Fibroblast of pulmonary artery (primary cell): Measurements from ENCODE around the gene PARK7.

Source experiments
- DNase-seq: peaks from one replicate; pipeline ENCODE4 v3.0.0-alpha.2; 2010; ENCODE audit warnings: low read depth
- H3K4me3 ChIP-seq: replicated peaks from 2 replicates; pipeline ENCODE4 v1.5.1; 2011; ENCODE audit warnings: low read depth, mild to moderate bottlenecking, control low read depth, low read length, moderate library complexity
- CTCF ChIP-seq: IDR thresholded peaks from 2 replicates; pipeline ENCODE4 v1.5.1; 2011; ENCODE audit warnings: mild to moderate bottlenecking, control low read depth, low read length, inconsistent platforms; ENCODE audit errors: missing control alignments

PARK7 gene

DNA sequence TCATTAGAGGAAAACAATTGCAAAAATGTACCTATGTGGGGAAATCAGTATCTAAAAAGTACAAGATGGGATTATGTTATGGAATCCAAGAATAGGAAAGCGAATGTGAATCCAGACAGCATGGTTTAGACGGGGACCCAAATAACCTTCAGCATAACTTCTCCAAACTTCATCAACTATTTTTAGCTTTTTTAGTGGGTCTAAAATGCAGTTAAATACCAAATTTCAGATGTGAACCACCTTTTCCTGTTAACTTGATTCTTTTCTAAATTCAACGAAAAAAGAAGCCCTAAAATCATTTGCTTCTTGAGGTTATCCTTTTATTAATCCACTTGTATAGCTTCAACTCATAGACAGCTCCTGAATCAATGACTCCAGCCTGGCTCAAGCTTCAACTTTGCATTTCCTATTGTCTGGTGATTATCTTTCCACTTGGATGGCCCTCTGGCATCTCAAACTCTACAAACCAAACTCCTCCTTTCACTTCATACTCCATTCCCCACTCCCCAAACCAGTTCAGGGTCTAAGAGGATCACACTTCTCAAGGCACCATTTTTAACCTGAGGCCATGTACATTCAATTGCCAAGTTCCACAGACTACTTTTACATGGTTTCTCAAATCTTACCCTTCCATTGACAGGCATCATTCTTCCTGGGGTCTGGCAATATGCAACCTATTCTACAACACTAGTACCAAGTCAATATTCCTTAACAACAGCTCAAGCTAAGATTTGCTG is 57.1 kb downstream of the PARK7 start:
- TF ChIP-seq CTCF, result no peak
- DNase-seq, result no peak
- H3K4me3 ChIP-seq, result no peak overlapping the region

DNA sequence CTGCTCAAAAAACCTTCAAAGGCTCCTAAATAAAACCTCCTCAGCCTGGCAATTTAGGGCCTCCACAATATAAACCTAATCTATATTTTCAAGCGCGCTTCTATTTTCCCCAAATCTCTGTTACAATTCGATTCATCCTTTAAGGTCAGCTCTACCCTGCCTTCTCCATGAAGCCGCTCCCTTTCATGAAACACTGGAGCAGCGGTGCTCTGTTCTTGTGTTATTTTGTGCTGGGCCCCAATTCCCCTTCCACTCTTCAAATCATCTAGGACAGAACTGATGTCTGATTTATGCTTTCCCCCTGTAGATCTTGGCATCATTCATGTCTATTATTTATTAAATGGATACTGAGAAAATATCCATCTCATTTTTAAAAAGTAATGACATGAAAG is 57.7 kb downstream of the PARK7 start:
- no peak for TF ChIP-seq CTCF
- no peak for DNase-seq

GRCh38 chr1:8020032-8020431 is 58.5 kb downstream of the PARK7 start:
- H3K4me3 ChIP-seq, result no peak overlapping the region
- peak; percentile 64 for DNase-seq
- no peak for TF ChIP-seq CTCF

More for the DNA sequence above, 57.7 kb downstream of the PARK7 start:
- no peak overlapping the region for H3K4me3 ChIP-seq

GRCh38 chr1:8021676-8022266 is 60.3 kb downstream of the PARK7 start:
- H3K4me3 ChIP-seq, result peak overlapping the region; percentile 89
- TF ChIP-seq CTCF, result no peak
- DNase-seq, result no peak

- H3K4me3 ChIP-seq, result peak overlapping the region; percentile 89
- TF ChIP-seq CTCF, result no peak
- no peak for DNase-seq
These were observed 61.1 kb downstream of the PARK7 start for GRCh38 chr1:8022395-8023286.

DNA sequence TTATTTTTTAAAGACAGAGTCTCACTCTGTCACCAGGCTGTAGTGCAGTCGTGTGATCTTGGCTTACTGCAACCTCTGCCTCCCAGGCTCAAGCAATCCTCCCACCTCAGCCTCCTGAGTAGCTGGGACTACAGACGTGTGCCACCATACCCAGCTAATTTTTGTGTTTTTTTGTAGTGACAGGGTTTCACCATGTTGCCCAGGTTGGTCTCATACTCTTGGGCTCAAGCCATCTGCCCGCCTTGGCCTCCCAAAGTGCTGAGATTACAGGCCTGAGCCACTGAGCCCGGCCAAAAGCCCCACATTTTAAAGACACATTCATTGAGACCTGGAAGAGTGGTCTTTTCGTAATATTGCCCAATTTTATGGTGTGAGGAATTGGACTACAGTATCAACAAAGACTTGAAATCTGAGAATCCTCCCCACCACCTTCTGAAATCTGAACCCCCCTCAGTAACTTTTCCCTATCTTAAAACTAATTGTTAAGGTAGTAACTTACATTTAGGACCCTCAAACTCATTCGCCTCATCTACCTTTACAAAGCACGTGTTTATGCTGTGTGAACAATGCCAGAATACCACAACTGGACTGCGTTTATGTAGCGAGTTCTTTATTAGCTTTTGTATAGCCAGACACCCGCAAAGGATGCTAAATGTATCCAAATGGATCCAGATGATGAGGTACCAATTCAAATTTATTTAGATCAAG is 61.9 kb downstream of the PARK7 start:
- TF ChIP-seq CTCF, result no peak
- peak overlapping the region; percentile 89 for H3K4me3 ChIP-seq
- no peak for DNase-seq
